DMS79 treated with DMSO at 0.1 percent for 48 hours (cell line): ENCODE results near the gene PFKL.
A peak's percentile ranks its signal among the peaks of the same experiment; 100 is the strongest.

Experiments
- DNase-seq: peaks from one replicate; lab custom pipeline; 2025; lab: John Stamatoyannopoulos, UW

Gene PFKL

GRCh38 chr21:44299458-44300261 is at the start of gene PFKL:
Gene PFKL (plus strand): TSS chr21:44300053. CDS start chr21:44300106, 53 bp downstream.
- peak; percentile 57 for DNase-seq

- no peak for DNase-seq
Observed at GRCh38 chr21:44253832-44254710, 45.8 kb upstream of the PFKL start.

- no peak for DNase-seq
Observed at GRCh38 chr21:44255511-44255981, 44.3 kb upstream of the PFKL start.

GRCh38 chr21:44258056-44258725 is 41.7 kb upstream of the PFKL start:
- DNase-seq = no peak

GRCh38 chr21:44259082-44259705 is 40.7 kb upstream of the PFKL start:
- no peak for DNase-seq

GRCh38 chr21:44260066-44260465 is 39.8 kb upstream of the PFKL start:
- DNase-seq = no peak

GRCh38 chr21:44260791-44261631 is 38.8 kb upstream of the PFKL start:
- no peak for DNase-seq

- DNase-seq = no peak
Observed at GRCh38 chr21:44261675-44262295, 38.1 kb upstream of the PFKL start, which contains the start of gene DNMT3L. Gene DNMT3L (minus strand): TSS chr21:44261897. CDS start chr21:44261259, 638 bp downstream.

- no peak for DNase-seq
Observed at GRCh38 chr21:44262338-44263056, 37.4 kb upstream of the PFKL start.

- DNase-seq = no peak
Observed at GRCh38 chr21:44263221-44263760, 36.6 kb upstream of the PFKL start.

GRCh38 chr21:44263768-44264167 is 36.1 kb upstream of the PFKL start:
- no peak for DNase-seq

- DNase-seq = no peak
Observed at GRCh38 chr21:44265734-44266270, 34.1 kb upstream of the PFKL start.

- DNase-seq = no peak
Observed at GRCh38 chr21:44267655-44268142, 32.2 kb upstream of the PFKL start.

GRCh38 chr21:44269090-44269489 is 30.8 kb upstream of the PFKL start:
- DNase-seq = no peak

GRCh38 chr21:44271558-44272283 is 28.1 kb upstream of the PFKL start:
- no peak for DNase-seq

- DNase-seq = no peak
Observed at GRCh38 chr21:44272284-44272858, 27.5 kb upstream of the PFKL start.

- DNase-seq = no peak
Observed at GRCh38 chr21:44273046-44273445, 26.8 kb upstream of the PFKL start.

GRCh38 chr21:44275041-44275440 is 24.8 kb upstream of the PFKL start:
- DNase-seq = no peak
